ENCODE data around the gene ARHGEF16. TPM values are rescaled to one million over a fixed set of nuclear protein-coding genes. Genes with fewer than 3 reads are reported as not detected.

Gene ARHGEF16
- total and polyA plus RNA-seq, 2 donors (not counting 1 experiment from before 2014, with no cell fraction given), result 0.13 to 0.22 TPM

DNA sequence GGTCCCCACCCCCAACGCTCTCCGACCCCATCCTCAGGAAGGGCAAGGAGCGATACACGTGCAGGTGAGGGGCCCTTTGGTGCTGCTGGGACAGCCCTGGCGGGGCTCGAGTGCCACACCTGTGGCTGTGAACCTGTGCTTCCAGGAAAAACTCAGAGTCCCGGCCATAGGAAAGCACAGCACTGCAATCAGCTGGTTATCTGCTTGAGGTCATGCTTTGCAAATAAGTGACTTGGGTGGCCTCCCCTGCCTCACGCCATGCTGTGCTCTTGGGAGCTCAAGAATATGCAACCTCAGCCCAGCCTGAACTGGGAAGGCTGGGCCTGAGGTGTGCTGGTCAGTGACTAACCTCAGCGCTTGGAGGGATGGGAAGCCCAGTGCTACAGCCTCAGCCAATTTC, 36.5 kb upstream of the ARHGEF16 start:
- no peak for ATAC-seq (ENCODE audit: low read depth)
- Histone ChIP-seq H3K27me3 (replicated peaks in 1 of 4; ENCODE audit: control extremely low read depth in 1 of 4, control insufficient read depth in 3 of 4, insufficient read depth in 4 of 4, low read length in 3 of 4) (peaks cover 0 to 3% (median 0%) of the 10 kb centered on the region in 4 experiments), H3K4me2 (replicated peaks; ENCODE audit: low read depth, low read length, poor library complexity, severe bottlenecking) (no peak overlapping the region), H3K4me3 (ENCODE audit: control extremely low read depth in 1 of 5, extremely low read depth in 1 of 5, insufficient read depth in 1 of 5, low read depth in 2 of 5, low read length in 4 of 5) (no peak overlapping the region), H2AFZ (ENCODE audit: insufficient read depth, low read depth, low read length, poor library complexity, severe bottlenecking) (no peak overlapping the region), H3K79me2 (ENCODE audit: control insufficient read depth, insufficient read depth, low read length) (no peaks in the 10 kb centered on the region), H3K9ac (ENCODE audit: low read length) (no peak overlapping the region), H3K4me1 (ENCODE audit: control insufficient read depth in 2 of 2, insufficient read depth in 2 of 2, low read length in 2 of 2) (no peaks in the 10 kb centered on the region), H3K27ac (ENCODE audit: low read length in 2 of 2) (no peak overlapping the region), H4K20me1 (ENCODE audit: control insufficient read depth, insufficient read depth, low read length, poor library complexity, severe bottlenecking) (no peaks in the 10 kb centered on the region), H3K9me3 (ENCODE audit: control extremely low read depth in 1 of 3, control insufficient read depth in 2 of 3, insufficient read depth in 1 of 3, low read length in 2 of 3) (peaks cover 0 to 37% (median 4%) of the 10 kb centered on the region in 3 donors), H3K36me3 (replicated peaks in 1 of 2; ENCODE audit: control extremely low read depth in 1 of 2, control insufficient read depth in 1 of 2, extremely low read depth in 1 of 2, insufficient read depth in 2 of 2, low read length in 1 of 2) (no peaks in the 10 kb centered on the region)
- Mint-ChIP-seq H3K4me3 (no peak overlapping the region), H3K27me3 (peaks cover 15% of the 10 kb centered on the region), H3K9me3 (ENCODE audit: insufficient read depth) (peaks cover 2% of the 10 kb centered on the region), H3K27ac (no peak overlapping the region), H3K4me1 (no peaks in the 10 kb centered on the region)
- TF ChIP-seq EZH2 (IDR thresholded peaks at IDR 0.05; ENCODE audit: borderline replicate concordance, insufficient read depth, low read depth, low read length, poor library complexity, severe bottlenecking), result no peak
- TF ChIP-seq, protein P1, sequence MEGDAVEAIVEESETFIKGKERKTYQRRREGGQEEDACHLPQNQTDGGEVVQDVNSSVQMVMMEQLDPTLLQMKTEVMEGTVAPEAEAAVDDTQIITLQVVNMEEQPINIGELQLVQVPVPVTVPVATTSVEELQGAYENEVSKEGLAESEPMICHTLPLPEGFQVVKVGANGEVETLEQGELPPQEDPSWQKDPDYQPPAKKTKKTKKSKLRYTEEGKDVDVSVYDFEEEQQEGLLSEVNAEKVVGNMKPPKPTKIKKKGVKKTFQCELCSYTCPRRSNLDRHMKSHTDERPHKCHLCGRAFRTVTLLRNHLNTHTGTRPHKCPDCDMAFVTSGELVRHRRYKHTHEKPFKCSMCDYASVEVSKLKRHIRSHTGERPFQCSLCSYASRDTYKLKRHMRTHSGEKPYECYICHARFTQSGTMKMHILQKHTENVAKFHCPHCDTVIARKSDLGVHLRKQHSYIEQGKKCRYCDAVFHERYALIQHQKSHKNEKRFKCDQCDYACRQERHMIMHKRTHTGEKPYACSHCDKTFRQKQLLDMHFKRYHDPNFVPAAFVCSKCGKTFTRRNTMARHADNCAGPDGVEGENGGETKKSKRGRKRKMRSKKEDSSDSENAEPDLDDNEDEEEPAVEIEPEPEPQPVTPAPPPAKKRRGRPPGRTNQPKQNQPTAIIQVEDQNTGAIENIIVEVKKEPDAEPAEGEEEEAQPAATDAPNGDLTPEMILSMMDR (IDR thresholded peaks at IDR 0.05), result no peak
- DNase-seq, result no peak
- ChIA-PET CTCF (no interaction called here), POLR2A (no interaction called here)
- intact Hi-C loops (cut with micrococcal nuclease), result no loop called here
- WGBS (ENCODE audit: insufficient coverage), result 98% methylated on average over 9 of the region's 9 CpGs

DNA sequence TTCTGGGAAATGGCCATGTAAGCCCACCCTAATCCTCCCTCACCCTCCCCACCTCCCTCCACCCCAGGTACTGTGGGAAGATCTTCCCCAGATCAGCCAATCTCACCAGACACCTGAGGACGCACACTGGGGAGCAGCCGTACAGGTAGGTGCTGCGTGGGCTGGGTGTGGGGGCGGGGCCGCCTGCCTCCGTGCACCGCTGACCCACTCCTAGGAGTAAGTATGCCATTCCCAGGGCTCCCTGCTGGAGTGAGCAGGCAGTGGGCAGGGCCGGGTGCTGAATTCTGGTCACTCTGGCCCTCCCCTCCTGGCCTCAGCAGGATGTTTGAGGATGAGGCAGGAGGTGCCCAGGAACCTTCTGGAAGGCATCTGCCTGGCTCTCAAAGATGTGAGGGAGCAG, 35.9 kb upstream of the ARHGEF16 start:
- Histone ChIP-seq H3K4me3 (ENCODE audit: control extremely low read depth in 1 of 5, extremely low read depth in 1 of 5, insufficient read depth in 1 of 5, low read depth in 2 of 5, low read length in 4 of 5) (no peak overlapping the region), H3K9me3 (ENCODE audit: control extremely low read depth in 1 of 3, control insufficient read depth in 2 of 3, insufficient read depth in 1 of 3, low read length in 2 of 3) (peaks cover 0 to 37% (median 4%) of the 10 kb centered on the region in 3 donors), H3K36me3 (replicated peaks in 1 of 2; ENCODE audit: control extremely low read depth in 1 of 2, control insufficient read depth in 1 of 2, extremely low read depth in 1 of 2, insufficient read depth in 2 of 2, low read length in 1 of 2) (no peaks in the 10 kb centered on the region), H3K4me1 (ENCODE audit: control insufficient read depth in 2 of 2, insufficient read depth in 2 of 2, low read length in 2 of 2) (no peaks in the 10 kb centered on the region), H4K20me1 (ENCODE audit: control insufficient read depth, insufficient read depth, low read length, poor library complexity, severe bottlenecking) (no peaks in the 10 kb centered on the region), H2AFZ (ENCODE audit: insufficient read depth, low read depth, low read length, poor library complexity, severe bottlenecking) (no peak overlapping the region), H3K27me3 (replicated peaks in 1 of 4; ENCODE audit: control extremely low read depth in 1 of 4, control insufficient read depth in 3 of 4, insufficient read depth in 4 of 4, low read length in 3 of 4) (peaks cover 0 to 3% (median 0%) of the 10 kb centered on the region in 4 experiments), H3K4me2 (replicated peaks; ENCODE audit: low read depth, low read length, poor library complexity, severe bottlenecking) (no peak overlapping the region), H3K27ac (ENCODE audit: low read length in 2 of 2) (no peak overlapping the region), H3K79me2 (ENCODE audit: control insufficient read depth, insufficient read depth, low read length) (no peaks in the 10 kb centered on the region), H3K9ac (ENCODE audit: low read length) (no peak overlapping the region)
- ATAC-seq (ENCODE audit: low read depth), result no peak
- Mint-ChIP-seq H3K9me3 (ENCODE audit: insufficient read depth) (peaks cover 2% of the 10 kb centered on the region), H3K27ac (no peak overlapping the region), H3K27me3 (peaks cover 15% of the 10 kb centered on the region), H3K4me1 (no peaks in the 10 kb centered on the region), H3K4me3 (no peak overlapping the region)
- 99% methylated on average over 8 of the region's 8 CpGs for WGBS (ENCODE audit: insufficient coverage)
- CTCF ChIA-PET, result no interaction called here
- intact Hi-C loops (cut with micrococcal nuclease), result no loop called here
- POLR2A ChIA-PET, result no interaction called here
- TF ChIP-seq, protein P1 (IDR thresholded peaks at IDR 0.05), result no peak
- TF ChIP-seq EZH2 (IDR thresholded peaks at IDR 0.05; ENCODE audit: borderline replicate concordance, insufficient read depth, low read depth, low read length, poor library complexity, severe bottlenecking), result no peak
- DNase-seq, result no peak
